Gastrocnemius medialis (tissue), 4 donors: ENCODE data around the gene PPIP5K2. TPM values are rescaled to one million over a fixed set of nuclear protein-coding genes. Genes with fewer than 3 reads are reported as not detected.

Experiments used
- ATAC-seq, 2 donors: fragments of 150-250 bp; one replicate each; pipeline ENCODE4 v1.9.1; 2016
- DNase-seq, 2 donors: peaks; one replicate each; pipeline ENCODE4 v3.0.0-alpha.2; 2019
- H3K27ac ChIP-seq, 4 donors: fragments of 200-600 bp; sonication (generic); 1 replicate in 1 of 4; 2 replicates in 3 of 4; pipeline ENCODE4 v1.5.1; 2016 to 2018; ENCODE audit warnings: mild to moderate bottlenecking in 2 of 4, moderate library complexity in 1 of 4
- H3K27me3 ChIP-seq, 3 donors: fragments of 200-600 bp; sonication (generic) in 2 of 3; 1 replicate in 1 of 3; 2 replicates in 2 of 3; pipeline versions ENCODE4 v1.5.1 to v1.6.0; 2016 to 2019; ENCODE audit warnings: mild to moderate bottlenecking in 1 of 3, moderate library complexity in 1 of 3
- H3K36me3 ChIP-seq, 2 donors: fragments of 200-600 bp; sonication (generic) in 1 of 2; one replicate each; pipeline ENCODE4 v1.5.1; 2017 to 2018
- H3K4me1 ChIP-seq, 2 donors: fragments of 200-600 bp; sonication (generic) in 1 of 2; one replicate each; pipeline ENCODE4 v1.5.1; 2016 to 2017; ENCODE audit warnings: mild to moderate bottlenecking in 2 of 2
- H3K4me3 ChIP-seq, 4 donors: fragments of 200-600 bp; sonication (generic) in 3 of 4; 1 replicate in 1 of 4; 2 replicates in 3 of 4; pipeline ENCODE4 v1.5.1; 2016 to 2019; ENCODE audit warnings: mild to moderate bottlenecking in 2 of 4
- H3K9me3 ChIP-seq, 3 donors: fragments of 200-600 bp; sonication (generic) in 2 of 3; 1 replicate in 1 of 3; 2 replicates in 2 of 3; pipeline ENCODE4 v1.5.1; 2016 to 2019
- POLR2A ChIP-seq, 2 donors: fragments of 450-650 bp; IDR thresholded peaks; one replicate each; pipeline ENCODE4 v1.6.1; 2017; ENCODE audit warnings: antibody characterized with exemption in 2 of 2, mild to moderate bottlenecking in 2 of 2, moderate library complexity in 2 of 2
- in situ Hi-C, 4 donors: fragments of 200-750 bp; cut with MboI; loops; one replicate each; pipeline versions ENCODE4 v1.15.0 to v1.8.0; 2017; ENCODE audit warnings: low sequenced_read_pairs in 4 of 4
- intact Hi-C: fragments of 100-400 bp; cut with DNase I; formaldehyde crosslinking; loops from one replicate; pipeline ENCODE4 v1.15.1; 2023; ENCODE audit warnings: low total_unique reads
- total RNA-seq, 4 donors: library from RNA; depleted of rRNA; stranded (reverse); fragments of >200 nt; gene quantifications; one replicate each; pipeline versions ENCODE4 v1.1.0 to v1.2.3, GENCODE V29; 2016
- TF ChIP-seq, protein P1 (sequence below), 5 experiments: fragments of 450-650 bp in 3 of 5; fragments of 200-600 bp in 2 of 5; sonication (generic) in 2 of 5; IDR thresholded peaks in 4 of 5; conservative IDR thresholded peaks in 1 of 5; 1 replicate in 4 of 5; 2 replicates in 1 of 5; pipeline ENCODE4 v1.5.1; 2016 to 2019; ENCODE audit warnings: antibody characterized with exemption in 5 of 5, mild to moderate bottlenecking in 3 of 5, moderate library complexity in 3 of 5

Gene PPIP5K2
- total RNA-seq, 4 donors from 2014 or later = 3.5 to 7.0 (median 4.4) TPM

DNA sequence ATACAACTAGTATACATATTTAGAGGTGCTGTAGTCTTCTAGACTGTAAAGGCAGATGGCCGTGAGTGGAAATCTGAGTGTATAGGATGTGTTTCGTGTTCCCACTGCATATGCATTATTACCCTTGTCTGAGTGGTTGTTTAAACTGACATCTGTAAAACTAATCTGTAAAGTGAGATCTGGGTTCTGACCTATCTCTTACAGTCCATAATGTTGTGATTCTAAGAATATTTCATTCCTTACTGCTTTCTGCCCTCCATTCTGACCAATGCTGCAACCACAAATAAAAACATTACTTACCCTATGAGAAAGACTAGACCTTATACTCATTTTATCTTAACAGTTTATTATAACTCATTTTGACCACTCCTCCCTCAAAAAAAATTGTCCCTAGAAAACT, 90.9 kb downstream of the PPIP5K2 start:
- no peaks in the 10 kb centered on the region for H3K9me3 ChIP-seq
- DNase-seq = no peak
- intact Hi-C loops = no loop called here
- no peak overlapping the region for H3K27ac ChIP-seq
- in situ Hi-C loops = no loop called here
- ATAC-seq = no peak
- H3K36me3 ChIP-seq = no peaks in the 10 kb centered on the region
- peaks cover 0 to 7% of the 10 kb centered on the region in 2 donors for H3K4me1 ChIP-seq
- H3K4me3 ChIP-seq = no peak overlapping the region
- TF ChIP-seq, protein P1, sequence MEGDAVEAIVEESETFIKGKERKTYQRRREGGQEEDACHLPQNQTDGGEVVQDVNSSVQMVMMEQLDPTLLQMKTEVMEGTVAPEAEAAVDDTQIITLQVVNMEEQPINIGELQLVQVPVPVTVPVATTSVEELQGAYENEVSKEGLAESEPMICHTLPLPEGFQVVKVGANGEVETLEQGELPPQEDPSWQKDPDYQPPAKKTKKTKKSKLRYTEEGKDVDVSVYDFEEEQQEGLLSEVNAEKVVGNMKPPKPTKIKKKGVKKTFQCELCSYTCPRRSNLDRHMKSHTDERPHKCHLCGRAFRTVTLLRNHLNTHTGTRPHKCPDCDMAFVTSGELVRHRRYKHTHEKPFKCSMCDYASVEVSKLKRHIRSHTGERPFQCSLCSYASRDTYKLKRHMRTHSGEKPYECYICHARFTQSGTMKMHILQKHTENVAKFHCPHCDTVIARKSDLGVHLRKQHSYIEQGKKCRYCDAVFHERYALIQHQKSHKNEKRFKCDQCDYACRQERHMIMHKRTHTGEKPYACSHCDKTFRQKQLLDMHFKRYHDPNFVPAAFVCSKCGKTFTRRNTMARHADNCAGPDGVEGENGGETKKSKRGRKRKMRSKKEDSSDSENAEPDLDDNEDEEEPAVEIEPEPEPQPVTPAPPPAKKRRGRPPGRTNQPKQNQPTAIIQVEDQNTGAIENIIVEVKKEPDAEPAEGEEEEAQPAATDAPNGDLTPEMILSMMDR (IDR thresholded peaks at IDR 0.05 in 4 of 5, conservative IDR thresholded peaks at IDR 0.05 in 1 of 5) = no peak
- no peak for TF ChIP-seq POLR2A (IDR thresholded peaks at IDR 0.05)
- H3K27me3 ChIP-seq = no peaks in the 10 kb centered on the region

DNA sequence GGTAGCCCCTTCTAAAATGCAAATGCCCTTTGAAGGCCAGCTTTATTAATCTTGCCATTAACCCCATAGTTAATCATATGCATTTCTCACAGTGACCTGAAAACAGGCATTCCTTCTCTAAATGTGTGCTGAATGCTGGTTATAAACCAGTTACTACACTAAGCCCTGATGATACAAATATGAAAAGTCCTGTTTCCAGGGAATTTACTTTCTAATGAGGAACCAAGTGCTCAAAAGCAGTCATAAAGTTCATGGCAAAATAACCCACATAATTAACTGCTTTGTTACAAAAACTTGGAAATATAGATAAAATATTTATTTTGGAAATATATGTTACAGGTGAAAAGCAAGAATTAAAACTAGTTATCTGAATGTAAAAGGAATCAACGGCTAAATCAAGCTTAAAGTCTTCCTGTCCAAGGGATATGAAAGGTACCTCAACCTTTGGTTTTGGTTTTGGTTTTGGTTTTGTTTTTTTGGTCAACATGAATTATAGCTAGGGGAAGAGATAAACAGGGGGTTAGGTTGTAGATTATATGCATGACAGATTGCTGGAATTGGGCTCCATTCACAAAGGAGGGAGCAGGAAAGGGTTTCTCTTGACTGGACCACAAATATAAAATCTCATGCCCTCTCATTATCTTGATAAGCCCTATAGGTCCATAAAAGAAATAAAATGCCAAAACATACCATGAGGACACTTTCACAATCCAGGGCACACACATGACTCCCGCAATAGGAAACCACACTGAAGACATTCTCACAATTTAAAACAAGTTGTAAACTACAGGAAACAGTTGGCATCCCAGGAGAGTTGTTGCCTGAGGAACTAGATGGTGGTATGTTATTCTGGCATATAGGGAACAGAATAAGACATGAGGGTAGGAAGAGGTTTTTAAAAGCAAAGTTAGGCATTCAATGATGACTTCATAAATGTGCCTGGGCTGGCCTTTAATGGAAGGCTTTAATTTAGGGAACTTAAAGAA, 91.8 kb downstream of the PPIP5K2 start:
- H3K27me3 ChIP-seq = no peaks in the 10 kb centered on the region
- DNase-seq (no peak), ATAC-seq (no peak)
- H3K4me1 ChIP-seq = peaks cover 0 to 7% of the 10 kb centered on the region in 2 donors
- no peaks in the 10 kb centered on the region for H3K9me3 ChIP-seq
- no peak overlapping the region for H3K4me3 ChIP-seq
- H3K36me3 ChIP-seq = no peaks in the 10 kb centered on the region
- H3K27ac ChIP-seq = peak overlapping the region in 1 of 4 donors; percentile 23
- TF ChIP-seq POLR2A (IDR thresholded peaks at IDR 0.05) = no peak
- TF ChIP-seq, protein P1 (IDR thresholded peaks at IDR 0.05 in 4 of 5, conservative IDR thresholded peaks at IDR 0.05 in 1 of 5) = no peak
- in situ Hi-C loops = no loop called here
- intact Hi-C loops = no loop called here

DNA sequence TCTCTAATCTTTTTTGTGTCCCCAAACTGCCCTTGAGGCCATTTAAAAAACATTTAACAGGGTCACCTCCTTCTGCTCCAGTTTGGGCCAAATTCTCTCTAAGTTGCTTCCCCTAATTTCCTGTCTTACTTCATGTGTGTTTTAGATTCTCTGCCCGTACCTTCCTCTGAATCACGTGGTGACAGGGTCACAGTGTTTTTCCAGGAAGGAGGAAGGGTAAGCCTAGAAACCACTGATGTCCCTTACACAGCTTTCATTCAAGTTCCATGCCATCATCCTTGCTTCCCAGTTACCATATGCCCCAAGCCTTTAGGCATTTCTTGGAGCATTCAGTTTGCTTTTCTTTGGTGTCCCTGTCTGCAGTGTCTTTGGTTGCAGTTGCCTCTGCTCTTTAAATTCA, 96.0 kb downstream of the PPIP5K2 start:
- H3K27ac ChIP-seq = no peak overlapping the region
- intact Hi-C loops (no loop called here), in situ Hi-C loops (no loop called here)
- H3K9me3 ChIP-seq = no peaks in the 10 kb centered on the region
- H3K4me1 ChIP-seq = no peaks in the 10 kb centered on the region
- H3K36me3 ChIP-seq = no peaks in the 10 kb centered on the region
- no peak for ATAC-seq
- H3K4me3 ChIP-seq = no peak overlapping the region
- H3K27me3 ChIP-seq = no peaks in the 10 kb centered on the region
- no peak for DNase-seq
- TF ChIP-seq POLR2A (IDR thresholded peaks at IDR 0.05) = no peak
- TF ChIP-seq, protein P1 (IDR thresholded peaks at IDR 0.05 in 4 of 5, conservative IDR thresholded peaks at IDR 0.05 in 1 of 5) = no peak

DNA sequence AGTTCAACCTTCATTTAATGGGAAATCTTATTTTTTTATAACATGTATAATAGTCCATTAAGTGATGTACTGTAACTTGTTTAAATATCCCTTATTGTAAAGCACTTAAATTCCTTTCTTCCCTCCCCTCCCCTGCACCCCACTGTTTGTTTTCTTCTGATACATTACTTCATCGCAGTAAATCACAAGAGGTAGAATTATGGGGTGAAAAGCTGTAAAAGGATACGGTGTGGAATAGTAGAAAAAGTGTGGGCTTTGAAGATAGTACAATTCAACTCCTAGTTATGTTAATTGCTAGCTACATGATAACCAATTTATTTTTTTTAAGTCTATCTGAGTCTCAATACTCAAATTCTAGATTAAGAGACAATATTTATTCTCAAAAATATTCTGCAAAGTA, 96.6 kb downstream of the PPIP5K2 start:
- Histone ChIP-seq H3K4me1 (no peaks in the 10 kb centered on the region), H3K27me3 (no peaks in the 10 kb centered on the region), H3K9me3 (no peaks in the 10 kb centered on the region), H3K4me3 (no peak overlapping the region), H3K36me3 (no peaks in the 10 kb centered on the region), H3K27ac (no peak overlapping the region)
- ATAC-seq = no peak
- in situ Hi-C loops (no loop called here), intact Hi-C loops (no loop called here)
- TF ChIP-seq, protein P1 (IDR thresholded peaks at IDR 0.05 in 4 of 5, conservative IDR thresholded peaks at IDR 0.05 in 1 of 5) = no peak
- TF ChIP-seq POLR2A (IDR thresholded peaks at IDR 0.05) = no peak
- DNase-seq = no peak
